Ishikawa (cell line): ENCODE measurements around the gene SLC25A26.

Source experiments
- CEBPB ChIP-seq: IDR thresholded peaks from 2 replicates; pipeline ENCODE4 v1.6.1; 2012
- CREB1 ChIP-seq: IDR thresholded peaks from 2 replicates; pipeline ENCODE4 v1.6.1; 2012; ENCODE audit warnings: low read depth
- EGR1 ChIP-seq: IDR thresholded peaks from 2 replicates; pipeline ENCODE4 v1.6.1; 2012
- EP300 ChIP-seq: IDR thresholded peaks from 2 replicates; pipeline ENCODE4 v1.6.1; 2012; ENCODE audit warnings: borderline replicate concordance
- FOXM1 ChIP-seq: IDR thresholded peaks from 2 replicates; pipeline ENCODE4 v1.6.1; 2012; ENCODE audit warnings: low read depth, borderline replicate concordance
- MAX ChIP-seq: IDR thresholded peaks from 2 replicates; pipeline ENCODE4 v1.6.1; 2012
- NFIC ChIP-seq: IDR thresholded peaks from 2 replicates; pipeline ENCODE4 v1.6.1; 2012
- RAD21 ChIP-seq: IDR thresholded peaks from 2 replicates; pipeline ENCODE4 v1.6.1; 2012; ENCODE audit warnings: low read depth
- REST ChIP-seq: IDR thresholded peaks from 2 replicates; pipeline ENCODE4 v1.6.1; 2012; ENCODE audit warnings: low read depth, mild to moderate bottlenecking
- TAF1 ChIP-seq: IDR thresholded peaks from 2 replicates; pipeline ENCODE4 v1.6.1; 2012; ENCODE audit warnings: low read depth, mild to moderate bottlenecking
- TCF12 ChIP-seq: IDR thresholded peaks from 2 replicates; pipeline ENCODE4 v1.6.1; 2012; ENCODE audit warnings: low read depth
- TEAD4 ChIP-seq: IDR thresholded peaks from 2 replicates; pipeline ENCODE4 v1.6.1; 2012
- USF1 ChIP-seq: IDR thresholded peaks from 2 replicates; pipeline ENCODE4 v1.6.1; 2012
- YY1 ChIP-seq: IDR thresholded peaks from 2 replicates; pipeline ENCODE4 v1.6.1; 2012; ENCODE audit warnings: low read depth
- ZBTB7A ChIP-seq: IDR thresholded peaks from 2 replicates; pipeline ENCODE4 v1.6.1; 2012; ENCODE audit warnings: low read depth

The SLC25A26 gene

GRCh38 chr3:66220066-66220465 is 735 bp upstream of the SLC25A26 start:
- TF ChIP-seq TCF12 (no peak), CREB1 (no peak), TAF1 (no peak), RAD21 (no peak), YY1 (no peak), USF1 (no peak), NFIC (no peak), ZBTB7A (no peak), CEBPB (no peak), FOXM1 (no peak), MAX (no peak), EP300 (no peak), TEAD4 (no peak), EGR1 (no peak), REST (no peak)

GRCh38 chr3:66224220-66224619 is 3.4 kb downstream of the SLC25A26 start:
- TF ChIP-seq TCF12 = no peak
- TF ChIP-seq CREB1 = no peak
- no peak for TF ChIP-seq USF1
- no peak for TF ChIP-seq YY1
- no peak for TF ChIP-seq TEAD4
- no peak for TF ChIP-seq FOXM1
- TF ChIP-seq RAD21 = no peak
- TF ChIP-seq ZBTB7A = no peak
- TF ChIP-seq MAX = no peak
- TF ChIP-seq TAF1 = no peak

GRCh38 chr3:66227051-66227450 is 6.2 kb downstream of the SLC25A26 start:
- no peak for TF ChIP-seq USF1
- no peak for TF ChIP-seq TEAD4
- no peak for TF ChIP-seq FOXM1
- TF ChIP-seq MAX = no peak
- TF ChIP-seq CREB1 = no peak
- TF ChIP-seq REST = no peak
- TF ChIP-seq YY1 = no peak
- no peak for TF ChIP-seq NFIC
- TF ChIP-seq RAD21 = no peak
- no peak for TF ChIP-seq TAF1
- TF ChIP-seq ZBTB7A = no peak

- TF ChIP-seq FOXM1 = no peak
- no peak for TF ChIP-seq RAD21
- TF ChIP-seq EGR1 = no peak
- no peak for TF ChIP-seq CEBPB
- no peak for TF ChIP-seq CREB1
- TF ChIP-seq REST = no peak
- no peak for TF ChIP-seq NFIC
Measured at GRCh38 chr3:66227915-66228314, 7.1 kb downstream of the SLC25A26 start.
